Adipocyte (in vitro differentiated cells): Measurements from ENCODE around the gene NUP58.
A peak's percentile ranks its signal among the peaks of the same experiment; 100 is the strongest.
"Not testable (repeated sequence)": the region's sequence is repeated elsewhere in the genome, so short reads cannot be mapped to it uniquely, and the experiment has no call there.

ENCODE experiments used
- DNase-seq: peaks from one replicate; pipeline ENCODE4 v3.0.0-alpha.2; 2015; ENCODE audit warnings: low read depth
- H3K27me3 ChIP-seq: replicated peaks from 2 replicates; pipeline ENCODE4 v1.7.0; 2013; ENCODE audit warnings: mild to moderate bottlenecking, low read length, moderate library complexity; ENCODE audit not compliant: control insufficient read depth, insufficient read depth
- H3K36me3 ChIP-seq: 2 replicates; pipeline ENCODE4 v1.7.0; 2013; ENCODE audit warnings: low read length, mild to moderate bottlenecking, moderate library complexity; ENCODE audit not compliant: control insufficient read depth, insufficient read depth, severe bottlenecking
- H3K4me1 ChIP-seq: 2 replicates; pipeline ENCODE4 v1.7.0; 2013; ENCODE audit warnings: mild to moderate bottlenecking, low read length, moderate library complexity; ENCODE audit not compliant: control insufficient read depth, insufficient read depth
- H3K4me3 ChIP-seq: 2 replicates; pipeline ENCODE4 v1.7.0; 2013; ENCODE audit warnings: mild to moderate bottlenecking, low read length, moderate library complexity
- H3K9ac ChIP-seq: 2 replicates; pipeline ENCODE4 v1.7.0; 2013; ENCODE audit warnings: mild to moderate bottlenecking, low read length, moderate library complexity
- H3K9me3 ChIP-seq: 2 replicates; pipeline ENCODE4 v1.7.0; 2013; ENCODE audit warnings: mild to moderate bottlenecking, low read length, moderate library complexity; ENCODE audit not compliant: control insufficient read depth

The NUP58 gene

DNA sequence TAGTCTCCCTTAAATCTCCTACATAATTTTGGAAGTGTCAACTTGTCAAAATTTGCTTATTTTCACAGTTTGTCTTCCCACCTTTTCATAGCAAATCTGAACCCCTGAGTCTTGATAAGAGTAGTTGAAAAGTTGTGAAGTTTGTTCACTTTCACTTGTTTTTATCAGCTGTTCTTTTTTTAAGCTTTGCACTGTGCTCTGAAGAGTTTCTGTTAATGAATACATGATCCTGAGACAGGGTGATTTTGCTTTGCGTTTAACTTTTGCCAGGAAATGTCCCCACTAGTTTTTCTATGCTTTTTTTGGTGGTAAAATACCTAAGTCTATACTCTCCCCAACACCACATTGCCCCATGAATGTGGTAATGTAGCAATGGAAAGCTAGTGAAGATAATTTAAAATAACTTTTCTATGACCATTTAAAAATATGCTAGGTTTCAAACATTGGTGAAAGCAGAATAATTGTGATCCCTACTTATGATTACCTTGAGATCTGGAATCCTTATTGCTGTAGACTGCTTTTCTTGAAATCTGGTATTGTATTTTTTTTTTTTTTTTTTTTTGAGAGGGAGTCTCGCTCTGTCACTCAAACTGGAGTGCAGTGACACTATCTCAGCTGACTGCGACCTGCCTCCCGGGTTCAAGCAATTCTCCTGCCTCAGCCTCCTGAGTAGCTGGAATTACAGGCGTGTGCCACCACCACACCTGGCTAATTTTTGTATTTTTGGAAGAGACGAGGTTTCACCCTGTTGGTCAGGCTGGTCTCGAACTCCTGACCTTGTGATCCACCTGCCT is 5.4 kb downstream of the NUP58 start:
- no peak for DNase-seq
- Histone ChIP-seq H3K9me3 (no peaks in the 10 kb centered on the region), H3K4me3 (no peak overlapping the region), H3K9ac (no peak overlapping the region), H3K36me3 (peaks cover 39% of the 10 kb centered on the region), H3K4me1 (peaks cover 13% of the 10 kb centered on the region), H3K27me3 (no peaks in the 10 kb centered on the region)

GRCh38 chr13:25310891-25311290 is 9.5 kb downstream of the NUP58 start:
- H3K4me1 ChIP-seq, result no peaks in the 10 kb centered on the region
- H3K9me3 ChIP-seq, result no peaks in the 10 kb centered on the region
- no peaks in the 10 kb centered on the region for H3K27me3 ChIP-seq
- no peak overlapping the region for H3K9ac ChIP-seq
- H3K36me3 ChIP-seq, result peaks cover 73% of the 10 kb centered on the region
- H3K4me3 ChIP-seq, result no peak overlapping the region
- no peak for DNase-seq

DNA sequence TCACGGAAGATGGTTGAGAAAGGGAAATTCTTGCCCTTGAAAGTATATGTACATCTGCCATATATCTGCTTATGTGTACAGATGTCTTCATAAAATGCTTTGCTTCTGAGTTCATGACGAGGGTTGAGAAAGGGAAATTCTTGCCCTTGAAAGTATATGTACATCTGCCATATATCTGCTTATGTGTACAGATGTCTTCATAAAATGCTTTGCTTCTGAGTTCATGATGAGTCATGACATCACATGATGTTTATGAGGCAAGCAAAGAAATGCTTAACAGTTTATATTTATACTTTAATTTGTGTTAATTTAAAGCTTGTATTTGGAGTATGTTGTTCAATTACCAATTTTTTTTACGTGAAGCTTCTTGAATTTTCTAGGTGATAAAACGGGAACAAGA is 17.5 kb downstream of the NUP58 start:
- not testable (repeated sequence) for H3K9me3 ChIP-seq, H3K9ac ChIP-seq, H3K27me3 ChIP-seq, H3K4me3 ChIP-seq
- Histone ChIP-seq H3K36me3 (peaks cover 84% of the 10 kb centered on the region), H3K4me1 (peaks cover 14% of the 10 kb centered on the region)
- peak; percentile 57 for DNase-seq

DNA sequence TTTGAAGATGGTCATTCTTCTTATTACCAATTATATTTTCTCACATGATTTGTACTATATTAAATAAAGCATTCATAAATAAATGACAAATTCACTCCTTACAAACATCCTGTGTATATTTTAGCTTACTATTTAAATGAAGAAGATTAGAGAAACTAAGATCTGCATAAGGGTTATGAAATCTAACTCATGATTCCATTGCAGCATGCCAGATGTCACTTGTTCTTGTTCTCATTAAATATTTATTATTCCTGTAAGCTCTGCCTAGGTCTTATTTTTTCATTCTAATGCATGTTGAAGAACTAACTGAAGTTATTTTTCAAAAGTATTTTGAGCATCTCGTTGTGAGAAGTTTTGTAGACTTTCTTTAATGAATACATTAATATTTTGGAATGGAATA is 18.3 kb downstream of the NUP58 start:
- no peak overlapping the region for H3K9ac ChIP-seq
- H3K4me1 ChIP-seq, result peaks cover 16% of the 10 kb centered on the region
- H3K36me3 ChIP-seq, result peaks cover 84% of the 10 kb centered on the region
- no peak for DNase-seq
- H3K4me3 ChIP-seq, result no peak overlapping the region
- no peaks in the 10 kb centered on the region for H3K9me3 ChIP-seq
- no peaks in the 10 kb centered on the region for H3K27me3 ChIP-seq

DNA sequence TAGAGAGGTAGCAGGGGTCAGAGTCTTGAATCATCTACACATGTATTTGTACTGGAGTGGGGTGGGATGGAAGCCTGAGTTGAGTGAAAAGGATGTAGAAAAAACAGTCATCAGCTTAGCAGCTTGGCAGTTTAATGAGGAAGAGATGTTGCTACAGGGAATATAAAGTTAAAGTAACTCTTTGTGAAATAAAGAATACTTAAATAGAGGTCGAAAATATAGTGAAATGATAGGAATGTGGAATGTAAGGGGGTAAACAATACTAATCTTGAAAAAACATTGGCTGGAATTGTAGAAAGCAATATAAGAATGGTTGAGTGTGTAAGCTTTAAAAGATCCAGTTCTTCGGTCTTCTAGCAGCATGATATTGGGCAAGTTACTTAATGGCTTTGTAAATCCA is 22.7 kb downstream of the NUP58 start:
- Histone ChIP-seq H3K27me3 (no peaks in the 10 kb centered on the region), H3K4me1 (peaks cover 11% of the 10 kb centered on the region), H3K4me3 (no peak overlapping the region), H3K9me3 (no peaks in the 10 kb centered on the region), H3K9ac (no peak overlapping the region), H3K36me3 (peaks cover 87% of the 10 kb centered on the region)
- DNase-seq, result peak; percentile 47

- Histone ChIP-seq H3K4me3 (no peak overlapping the region), H3K4me1 (no peaks in the 10 kb centered on the region), H3K27me3 (no peaks in the 10 kb centered on the region), H3K9ac (no peak overlapping the region), H3K9me3 (no peaks in the 10 kb centered on the region), H3K36me3 (peaks cover 92% of the 10 kb centered on the region)
- DNase-seq, result peak; percentile 12
Measured at GRCh38 chr13:25329706-25330105, 28.3 kb downstream of the NUP58 start.

GRCh38 chr13:25330541-25330940 is 29.1 kb downstream of the NUP58 start:
- no peak overlapping the region for H3K4me3 ChIP-seq
- H3K4me1 ChIP-seq, result no peaks in the 10 kb centered on the region
- H3K9me3 ChIP-seq, result no peaks in the 10 kb centered on the region
- H3K9ac ChIP-seq, result no peak overlapping the region
- no peaks in the 10 kb centered on the region for H3K27me3 ChIP-seq
- no peak for DNase-seq
- peaks cover 87% of the 10 kb centered on the region for H3K36me3 ChIP-seq

DNA sequence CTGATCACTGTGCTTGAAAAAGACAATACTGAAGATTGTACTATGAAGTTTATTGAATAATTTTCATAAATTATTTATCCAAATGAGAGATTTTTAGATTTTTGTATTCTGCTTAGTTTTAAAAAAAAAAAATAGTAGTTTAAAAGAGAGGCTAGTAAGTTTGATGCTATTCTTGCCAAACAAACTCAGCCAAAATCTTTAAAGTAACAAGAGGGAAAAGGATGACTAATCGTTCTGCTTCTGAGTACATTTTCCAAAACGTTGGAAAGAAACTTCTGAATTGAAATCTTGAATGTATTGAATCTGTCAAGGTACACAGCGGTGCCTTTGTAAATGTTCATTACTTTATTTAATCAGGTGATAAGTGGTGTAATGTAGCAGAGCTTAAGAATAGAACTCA is 34.4 kb downstream of the NUP58 start:
- H3K9ac ChIP-seq, result no peak overlapping the region
- H3K4me1 ChIP-seq, result peaks cover 6% of the 10 kb centered on the region
- H3K27me3 ChIP-seq, result no peaks in the 10 kb centered on the region
- peaks cover 63% of the 10 kb centered on the region for H3K36me3 ChIP-seq
- peak; percentile 26 for DNase-seq
- no peaks in the 10 kb centered on the region for H3K9me3 ChIP-seq
- no peak overlapping the region for H3K4me3 ChIP-seq

DNA sequence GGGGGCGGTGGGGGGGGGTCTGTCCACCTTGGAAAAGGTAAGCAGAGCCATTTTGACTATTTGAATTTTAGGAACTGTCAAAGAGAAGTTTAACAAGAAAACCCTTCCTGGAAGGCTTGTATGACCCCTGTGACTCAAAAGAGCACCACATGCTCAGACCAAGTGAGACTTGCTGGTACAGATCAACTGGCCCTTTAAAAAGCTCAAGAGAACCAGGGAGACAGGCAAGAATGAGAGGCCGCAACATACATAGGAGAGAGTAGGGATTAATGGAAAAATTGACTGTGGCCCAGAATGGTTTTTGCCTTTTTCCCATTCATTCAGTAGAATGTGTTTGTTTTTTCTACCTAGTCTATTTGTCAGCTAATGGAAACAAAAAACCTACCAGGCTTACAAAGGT is 44.2 kb downstream of the NUP58 start:
- peaks cover under 1% of the 10 kb centered on the region for H3K36me3 ChIP-seq
- H3K4me1 ChIP-seq, result no peaks in the 10 kb centered on the region
- H3K4me3 ChIP-seq, result no peak overlapping the region
- no peaks in the 10 kb centered on the region for H3K9me3 ChIP-seq
- H3K27me3 ChIP-seq, result no peaks in the 10 kb centered on the region
- H3K9ac ChIP-seq, result no peak overlapping the region
- DNase-seq, result no peak

GRCh38 chr13:25347151-25347550 is 45.7 kb downstream of the NUP58 start:
- H3K9ac ChIP-seq, result no peak overlapping the region
- no peaks in the 10 kb centered on the region for H3K27me3 ChIP-seq
- H3K4me1 ChIP-seq, result no peaks in the 10 kb centered on the region
- H3K9me3 ChIP-seq, result no peaks in the 10 kb centered on the region
- no peak overlapping the region for H3K4me3 ChIP-seq
- H3K36me3 ChIP-seq, result no peaks in the 10 kb centered on the region
- DNase-seq, result no peak

- Histone ChIP-seq H3K9ac (no peak overlapping the region), H3K9me3 (no peaks in the 10 kb centered on the region), H3K4me1 (no peaks in the 10 kb centered on the region), H3K4me3 (no peak overlapping the region), H3K36me3 (no peaks in the 10 kb centered on the region), H3K27me3 (peaks cover 7% of the 10 kb centered on the region)
- no peak for DNase-seq
Measured at GRCh38 chr13:25351404-25351803, 50.0 kb downstream of the NUP58 start.

GRCh38 chr13:25352230-25352629 is 50.8 kb downstream of the NUP58 start:
- DNase-seq, result no peak
- Histone ChIP-seq H3K4me1 (no peaks in the 10 kb centered on the region), H3K9ac (no peak overlapping the region), H3K27me3 (peaks cover 7% of the 10 kb centered on the region), H3K4me3 (no peak overlapping the region), H3K9me3 (no peaks in the 10 kb centered on the region), H3K36me3 (no peaks in the 10 kb centered on the region)
